Measurements from ENCODE around the gene NAALADL2. TPM values are rescaled to one million over a fixed set of nuclear protein-coding genes. Genes with fewer than 3 reads are reported as not detected.
"Not testable (repeated sequence)": the region's sequence is repeated elsewhere in the genome, so short reads cannot be mapped to it uniquely, and the experiment has no call there.

The NAALADL2 gene
- total RNA-seq, 1 donor from 2014 or later = 34.2 TPM

DNA sequence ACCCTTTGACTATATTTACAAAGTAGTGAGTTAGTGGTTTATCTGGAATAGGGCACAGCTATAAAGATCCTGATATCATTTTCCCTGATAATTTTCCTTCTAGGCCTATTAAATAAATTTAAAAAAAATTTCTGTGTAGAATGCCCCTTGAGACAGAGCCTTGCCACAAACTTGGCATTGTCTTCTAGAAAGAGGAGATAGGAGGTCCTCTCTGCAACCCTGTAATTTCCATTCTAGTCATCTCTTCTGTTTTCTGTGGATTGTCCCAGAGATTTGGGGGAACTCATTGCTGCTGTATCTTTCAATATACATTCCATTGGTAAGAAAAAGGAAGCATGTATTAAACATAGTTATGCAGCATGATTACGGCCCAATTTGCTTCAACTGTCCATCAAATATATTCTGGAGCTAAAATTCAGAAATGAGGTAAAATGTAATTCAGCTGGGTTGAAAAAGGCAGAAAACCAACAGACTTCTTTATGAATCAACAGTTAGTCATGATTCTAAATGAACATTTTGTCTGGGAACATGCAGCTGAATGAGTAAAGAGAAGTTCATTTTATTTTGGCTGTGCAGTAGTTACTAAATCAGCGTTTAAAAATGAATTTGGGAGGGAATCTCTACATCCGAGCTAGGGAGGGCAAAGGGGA lies 401.1 kb downstream of the NAALADL2 start:
- DNase-seq (ENCODE audit: low spot score) = no peak

DNA sequence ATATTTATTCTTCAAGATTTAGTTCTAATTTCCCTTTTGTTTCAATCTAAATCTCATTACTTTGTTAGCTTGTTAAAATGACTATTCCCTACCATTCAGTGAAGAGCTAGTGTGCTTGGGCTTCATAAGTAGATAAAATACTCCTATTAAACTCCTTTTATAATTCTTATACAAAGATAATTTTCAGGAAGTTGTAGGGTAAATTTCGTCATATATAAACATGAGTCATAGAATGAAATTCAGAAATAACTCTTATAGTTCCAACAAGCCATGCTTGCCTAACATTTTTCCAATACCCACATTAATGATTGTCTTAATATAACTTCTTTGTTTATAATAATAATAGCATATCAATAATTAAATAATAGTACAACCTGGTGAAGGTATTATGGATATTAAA lies 407.3 kb downstream of the NAALADL2 start:
- DNase-seq (ENCODE audit: low spot score) = no peak

DNA sequence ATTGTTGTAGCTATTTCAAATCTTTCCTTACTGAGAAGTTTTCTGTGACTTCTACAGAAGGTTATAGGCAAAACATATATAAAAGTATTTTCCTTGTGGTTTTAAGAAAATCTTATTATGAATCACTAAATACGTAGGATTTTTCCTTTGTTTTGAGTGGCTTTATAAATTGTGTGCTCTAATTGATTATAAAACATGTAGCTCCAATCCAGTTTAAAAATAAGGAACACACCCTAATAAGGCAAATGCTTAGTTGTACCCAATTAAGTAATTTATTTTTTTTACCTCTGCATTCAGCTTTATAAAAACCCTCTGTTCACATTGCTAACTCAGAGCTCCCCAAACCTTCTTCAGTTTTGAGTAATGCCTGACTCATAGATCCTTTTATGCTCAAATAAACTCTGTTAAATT lies 408.0 kb downstream of the NAALADL2 start:
- no peak for DNase-seq (ENCODE audit: low spot score)

DNA sequence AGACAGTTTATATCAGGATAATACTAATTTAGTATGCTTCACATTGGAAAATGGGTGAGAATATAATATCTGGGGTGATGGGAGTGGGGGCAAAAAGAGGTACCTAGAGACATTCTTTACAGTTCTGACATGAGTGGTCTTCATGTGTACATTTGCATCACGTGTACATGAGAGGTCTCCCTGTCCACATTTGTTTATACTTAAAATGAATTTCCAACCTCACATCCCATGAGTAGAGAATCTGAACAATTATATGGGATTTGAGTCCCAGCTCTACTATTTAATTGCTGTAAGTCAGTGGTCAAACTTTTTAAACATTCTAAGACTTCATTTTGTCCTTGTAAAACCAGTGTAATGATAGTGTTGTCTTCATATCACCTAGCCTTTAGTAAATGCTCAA lies 408.4 kb downstream of the NAALADL2 start:
- DNase-seq (ENCODE audit: low spot score) = no peak

DNA sequence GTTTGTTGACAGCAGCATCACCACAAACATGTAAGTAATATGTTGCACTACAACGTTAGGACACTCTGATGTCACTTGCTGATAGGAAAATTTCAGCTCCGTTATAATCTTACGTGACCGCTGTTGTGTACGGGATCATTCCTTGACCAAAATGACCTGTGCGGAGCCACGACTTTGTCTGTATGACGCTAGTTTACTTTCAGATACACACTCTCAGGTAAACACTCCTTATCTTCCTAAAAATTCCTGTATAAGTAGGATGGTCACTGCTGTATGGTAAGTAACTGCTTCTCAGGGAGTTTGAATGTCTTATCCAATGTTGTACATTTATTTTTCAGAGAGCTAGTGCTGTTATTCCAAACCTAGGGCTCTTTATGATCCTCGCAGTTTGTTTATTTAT lies 410.3 kb downstream of the NAALADL2 start:
- no peak for DNase-seq (ENCODE audit: low spot score)

DNA sequence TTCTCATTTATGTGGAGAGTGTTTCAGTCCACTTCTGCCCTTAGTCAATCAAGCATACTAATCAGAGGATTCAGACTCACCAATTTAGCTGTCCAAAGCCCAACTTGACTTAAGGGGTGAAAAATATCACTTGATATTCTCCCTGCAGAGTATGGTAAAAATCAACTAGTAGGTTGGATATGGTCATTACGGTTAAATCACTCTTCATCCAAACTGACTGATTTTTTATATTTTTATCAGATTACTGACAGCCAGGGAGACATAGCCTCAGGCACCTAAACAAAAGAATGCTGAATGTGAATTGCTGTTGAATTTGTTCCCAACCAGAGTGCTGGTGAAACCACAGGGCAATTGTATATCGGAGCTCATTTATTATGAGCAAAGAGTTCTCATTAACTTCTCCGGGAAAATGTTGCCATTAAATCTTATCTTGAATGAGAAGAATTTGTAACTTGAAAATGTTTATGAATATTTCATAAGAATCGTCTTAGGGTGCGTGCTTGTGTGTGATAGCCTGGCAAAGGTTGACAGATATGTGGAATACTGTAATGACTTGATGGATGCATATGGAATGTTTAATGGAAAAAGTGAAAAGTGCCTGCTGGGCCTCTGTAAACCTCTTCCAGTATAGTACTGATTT lies 411.2 kb downstream of the NAALADL2 start:
- no peak for DNase-seq (ENCODE audit: low spot score)

DNA sequence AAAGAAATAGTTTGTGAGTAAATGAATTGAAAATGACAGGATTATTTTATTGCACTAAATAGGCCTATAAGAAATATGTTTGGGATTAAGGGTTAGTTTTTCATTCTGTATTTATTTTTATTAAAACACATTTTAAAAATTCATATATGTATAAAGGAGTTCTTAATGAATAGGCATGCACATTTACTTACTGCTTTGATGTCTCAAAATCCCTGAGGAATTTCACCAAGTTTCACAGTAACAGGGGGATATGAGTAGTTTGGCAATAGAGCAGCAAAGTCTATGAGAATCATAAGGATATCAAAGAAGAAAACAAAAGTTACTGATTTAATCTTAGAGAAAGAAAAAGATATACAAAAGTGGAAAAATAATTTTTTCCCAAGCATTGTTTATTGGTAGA lies 411.7 kb downstream of the NAALADL2 start:
- no peak for DNase-seq (ENCODE audit: low spot score)

DNA sequence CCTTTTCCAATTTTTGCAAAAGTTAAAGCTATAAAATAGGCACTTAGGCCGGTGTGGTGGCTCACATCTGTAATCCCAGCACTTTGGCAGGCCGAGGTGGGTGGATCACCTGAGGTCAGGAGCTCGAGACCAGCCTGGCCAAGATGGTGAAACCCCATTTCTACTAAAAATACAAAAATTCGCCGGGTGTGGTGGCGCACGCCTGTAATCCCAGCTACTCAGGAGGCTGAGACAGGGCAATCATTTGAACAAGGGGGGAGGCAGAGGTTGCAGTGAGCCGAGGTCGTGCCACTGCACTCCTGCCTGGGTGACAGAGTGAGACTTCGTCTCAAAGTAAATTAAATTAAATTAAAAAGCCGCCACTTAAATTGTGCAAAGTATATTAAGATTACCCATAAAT lies 412.3 kb downstream of the NAALADL2 start:
- not testable (repeated sequence) for DNase-seq (ENCODE audit: low spot score)

DNA sequence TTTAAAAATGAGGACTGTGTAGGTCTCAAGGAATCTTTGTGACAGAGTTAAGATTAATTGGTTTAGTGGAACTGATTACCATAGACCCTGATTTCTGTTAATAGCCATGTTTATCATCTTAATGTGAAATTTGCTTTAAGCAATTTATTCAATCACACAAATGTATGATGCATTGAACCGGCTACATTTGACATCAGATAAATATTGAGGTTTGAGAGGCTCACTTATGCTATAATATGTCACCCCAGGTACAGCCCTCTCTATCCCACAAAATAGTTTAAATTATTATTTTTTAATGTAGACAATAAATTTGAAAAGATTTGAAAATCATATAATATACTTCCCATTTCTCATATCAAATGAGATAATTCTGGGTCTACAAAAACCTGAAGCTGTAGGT lies 413.3 kb downstream of the NAALADL2 start:
- DNase-seq (ENCODE audit: low spot score) = no peak

DNA sequence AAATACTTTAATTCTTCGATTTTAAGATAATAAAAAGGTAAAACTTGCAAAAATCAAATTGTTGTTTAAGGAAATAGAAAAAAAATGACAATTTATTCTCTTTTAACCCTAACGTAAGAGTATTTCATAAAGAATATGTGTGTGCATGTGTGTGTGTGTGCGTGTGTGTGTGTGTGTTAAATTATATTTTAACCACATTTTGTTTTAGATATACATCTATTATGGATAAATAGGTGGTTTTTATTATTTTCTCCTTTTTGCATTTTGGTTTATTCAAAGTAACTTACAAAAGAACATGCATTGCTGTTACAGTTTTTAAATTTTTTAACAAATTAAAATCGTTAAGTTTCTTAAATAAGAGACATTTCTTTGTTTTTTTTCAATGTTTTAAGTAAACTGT lies 414.4 kb downstream of the NAALADL2 start:
- no peak for DNase-seq (ENCODE audit: low spot score)

DNA sequence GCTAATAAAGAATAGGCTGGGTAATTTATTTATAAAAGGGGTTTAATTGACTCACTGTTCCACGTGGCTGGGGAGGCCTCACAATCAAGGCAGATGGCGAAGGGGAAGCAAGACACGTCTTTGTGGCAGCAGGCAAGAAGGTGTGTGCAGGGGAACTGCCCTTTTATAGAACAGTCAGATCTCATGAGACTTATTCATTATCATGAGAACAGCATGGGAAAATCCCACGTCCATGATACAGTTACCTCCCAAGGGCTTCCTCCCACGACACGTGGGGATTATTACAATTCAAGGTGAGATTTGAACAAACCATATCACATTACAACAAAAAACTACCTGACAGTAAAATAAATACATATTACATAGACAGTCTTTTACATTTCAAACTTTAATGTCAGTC lies 414.9 kb downstream of the NAALADL2 start:
- no peak for DNase-seq (ENCODE audit: low spot score)

DNA sequence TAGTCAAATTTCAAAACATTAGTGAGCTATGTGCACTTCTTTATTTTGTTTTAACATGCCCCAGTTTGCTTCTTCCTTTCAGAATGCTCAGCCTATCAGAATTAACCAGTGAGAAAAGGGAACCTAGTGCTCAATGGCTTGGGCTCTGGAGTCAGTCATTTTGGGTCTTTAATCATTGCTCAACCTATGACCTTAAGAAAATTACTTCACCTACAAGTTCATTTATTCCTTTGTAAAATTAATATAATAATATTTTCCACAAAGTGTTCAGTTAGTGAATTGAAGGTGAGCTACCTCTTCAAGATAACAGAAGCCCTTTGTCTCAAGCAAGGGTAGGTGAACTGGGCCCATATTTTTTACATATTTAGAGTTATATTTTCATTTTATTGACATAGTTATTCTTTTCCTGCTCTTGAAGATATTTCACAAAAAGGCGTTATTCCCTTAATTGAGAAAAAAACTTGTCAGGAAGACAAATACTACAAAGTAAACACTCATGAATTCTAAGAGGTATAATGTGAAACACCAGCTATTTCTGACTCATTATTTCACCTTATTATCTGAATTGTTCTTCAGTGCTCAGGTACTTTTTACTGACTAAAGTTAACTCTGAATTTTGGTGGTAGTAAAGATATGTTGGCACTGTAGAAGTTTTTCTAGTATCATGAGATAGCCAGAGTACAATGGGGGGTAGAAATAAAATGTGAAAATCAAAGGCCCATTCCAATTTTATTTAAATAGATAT lies 415.5 kb downstream of the NAALADL2 start:
- no peak for DNase-seq (ENCODE audit: low spot score)

DNA sequence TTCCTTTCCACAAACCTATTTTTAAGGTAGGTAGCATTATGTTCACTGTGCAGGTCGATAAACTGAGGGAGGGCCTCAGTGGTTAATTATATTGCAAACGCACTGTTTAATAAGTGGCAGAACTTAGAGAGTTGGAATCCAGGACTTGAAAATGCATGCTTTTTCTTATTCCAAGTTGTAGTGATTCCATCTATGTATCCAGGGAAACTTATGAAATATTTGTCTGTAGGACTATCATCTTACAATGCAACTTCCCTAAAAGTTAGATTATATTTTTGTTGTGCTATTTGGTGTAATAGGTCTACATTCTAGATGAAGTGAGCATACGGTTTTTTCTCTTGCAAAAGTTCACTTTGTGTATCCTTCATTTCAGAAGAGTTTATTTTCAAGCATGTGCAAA lies 419.5 kb downstream of the NAALADL2 start:
- no peak for DNase-seq (ENCODE audit: low spot score)

DNA sequence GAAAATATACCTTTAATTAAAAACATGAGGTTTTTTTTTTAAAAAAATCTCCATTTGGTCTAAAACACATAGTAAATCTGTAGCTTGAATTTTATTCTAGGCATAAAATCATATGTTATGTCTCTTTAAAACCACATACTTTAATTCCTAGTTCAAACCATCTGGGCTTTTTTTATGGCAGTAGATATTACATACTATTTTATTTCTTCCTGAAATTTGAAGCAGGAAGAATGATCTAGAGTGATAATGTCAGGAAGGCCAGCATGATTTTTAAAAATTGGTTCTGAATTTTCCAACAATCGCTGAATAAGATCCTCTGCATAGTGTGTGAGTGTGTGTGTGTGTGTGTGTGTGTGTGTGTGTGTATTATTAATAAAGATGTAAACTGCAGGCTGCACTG lies 420.3 kb downstream of the NAALADL2 start:
- no peak for DNase-seq (ENCODE audit: low spot score)

DNA sequence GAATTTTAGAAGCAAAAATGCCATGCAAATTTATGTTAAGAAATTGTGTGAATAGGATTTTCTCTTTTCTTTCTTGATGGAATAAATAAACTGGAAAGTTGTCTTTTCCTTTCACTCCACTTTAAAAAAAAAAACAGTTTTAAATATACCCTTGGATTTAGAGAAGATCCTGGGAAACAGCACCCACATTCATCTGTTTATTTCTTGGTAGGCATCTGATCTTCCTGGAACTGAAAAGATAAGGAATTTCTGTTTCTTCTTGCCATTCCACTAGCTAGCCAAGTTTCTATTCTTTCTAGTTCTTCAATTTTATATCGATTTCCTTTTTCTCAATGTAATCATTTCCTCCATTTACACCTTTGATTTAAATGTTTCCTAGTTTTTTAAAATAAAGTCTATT lies 420.8 kb downstream of the NAALADL2 start:
- DNase-seq (ENCODE audit: low spot score) = no peak

DNA sequence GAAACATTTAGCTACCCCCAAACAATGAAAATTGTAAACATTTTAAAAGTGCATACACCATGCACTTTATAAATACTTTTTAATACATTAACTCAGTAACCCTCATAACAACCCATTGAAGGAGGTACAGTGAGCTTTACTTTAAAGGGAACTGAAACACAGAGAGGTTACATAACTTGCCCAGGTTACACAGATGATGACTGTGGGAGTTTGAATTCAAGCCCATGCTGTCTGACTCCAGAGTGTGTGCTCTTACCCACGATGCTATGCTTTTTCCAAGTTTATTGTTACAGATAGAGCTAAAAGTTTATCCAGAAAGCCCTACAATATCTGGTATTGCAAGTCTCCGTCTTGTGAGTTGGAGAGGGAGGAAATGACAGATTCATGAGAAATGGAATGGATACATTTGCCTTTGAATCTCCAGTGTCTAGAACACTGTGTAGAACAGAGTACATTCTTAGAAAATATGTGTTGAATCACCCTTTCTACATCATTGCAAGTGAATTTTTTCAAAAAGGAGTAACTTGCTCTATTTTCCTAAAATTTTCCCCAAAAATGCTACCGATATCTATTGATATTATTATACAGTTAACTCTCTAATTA lies 428.3 kb downstream of the NAALADL2 start:
- no peak for DNase-seq (ENCODE audit: low spot score)

DNA sequence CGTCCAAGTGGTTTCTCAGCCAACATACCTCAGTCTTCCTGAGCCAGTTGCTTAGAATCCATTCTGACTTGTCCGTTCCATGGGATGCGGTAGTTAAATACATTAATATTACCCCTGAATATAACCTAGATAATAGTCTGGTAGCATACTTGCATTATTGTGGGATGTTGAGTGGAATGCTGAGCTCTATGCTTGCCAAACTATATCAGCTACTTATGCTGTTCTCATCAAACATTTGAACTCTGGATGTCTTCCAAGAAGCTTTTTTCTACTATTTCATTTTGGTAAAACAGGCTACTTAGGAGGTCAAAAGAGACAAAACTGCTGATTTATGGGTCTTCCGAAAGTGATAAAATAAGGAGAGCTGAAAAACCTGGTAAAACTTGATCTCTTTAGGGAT lies 429.5 kb downstream of the NAALADL2 start:
- DNase-seq (ENCODE audit: low spot score) = no peak

DNA sequence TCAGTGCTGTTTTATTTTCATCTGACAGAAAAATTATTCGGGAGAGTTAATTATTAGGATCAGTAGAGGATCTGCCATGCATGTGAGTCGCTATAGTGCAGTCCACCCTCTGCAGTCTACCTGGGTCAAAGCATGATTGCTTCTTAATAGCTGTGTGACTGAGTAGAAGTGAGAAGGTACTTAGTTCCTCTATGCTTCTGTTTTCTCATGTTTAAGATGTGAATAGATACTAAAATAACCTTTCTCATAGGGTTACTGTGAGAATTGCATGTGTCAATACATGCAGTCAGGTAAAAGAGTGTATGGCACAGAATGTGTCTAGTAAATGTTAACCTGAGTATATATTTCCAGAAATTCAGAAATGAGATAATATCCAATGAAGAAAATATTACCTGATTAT lies 435.7 kb downstream of the NAALADL2 start:
- no peak for DNase-seq (ENCODE audit: low spot score)

DNA sequence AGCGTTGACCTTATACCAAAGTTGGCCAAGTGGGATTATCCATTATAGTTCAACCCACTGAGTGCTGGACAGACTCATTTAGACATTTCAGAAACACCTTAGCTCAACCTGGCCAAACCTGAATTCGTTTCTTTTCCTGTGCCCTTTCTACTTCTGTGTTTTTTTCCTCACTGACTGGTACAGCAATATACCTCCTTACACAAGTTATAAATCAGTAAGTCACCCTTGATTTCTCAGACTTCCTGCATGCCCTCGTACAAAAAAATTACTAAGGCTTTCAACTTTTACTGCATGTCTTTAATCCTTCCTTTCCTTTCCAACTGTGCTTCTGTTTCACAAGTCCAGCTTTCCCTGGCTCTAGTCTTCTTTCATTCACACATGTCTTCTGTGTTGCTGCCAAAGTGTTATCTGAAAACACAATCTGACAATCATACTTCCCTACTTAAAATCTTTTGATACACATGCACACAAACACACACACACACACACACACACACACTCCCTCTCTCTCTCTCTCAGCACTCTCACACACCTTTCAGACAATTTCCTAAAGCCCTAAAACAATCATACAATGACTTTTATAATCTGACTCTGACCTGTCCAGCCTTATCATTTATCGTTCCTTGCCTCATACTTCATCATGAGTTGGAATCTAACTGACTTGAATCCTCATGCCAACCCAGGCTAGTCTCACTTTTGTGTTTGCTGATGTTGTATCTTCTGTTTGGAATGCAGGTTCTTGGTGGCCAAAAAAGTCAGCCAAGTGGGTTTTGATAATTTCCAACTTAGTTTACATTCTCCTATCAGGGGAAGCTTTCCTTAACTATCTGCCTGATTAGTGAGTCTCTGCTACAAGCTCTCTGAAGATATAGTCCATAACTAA lies 436.4 kb downstream of the NAALADL2 start:
- DNase-seq (ENCODE audit: low spot score) = no peak

DNA sequence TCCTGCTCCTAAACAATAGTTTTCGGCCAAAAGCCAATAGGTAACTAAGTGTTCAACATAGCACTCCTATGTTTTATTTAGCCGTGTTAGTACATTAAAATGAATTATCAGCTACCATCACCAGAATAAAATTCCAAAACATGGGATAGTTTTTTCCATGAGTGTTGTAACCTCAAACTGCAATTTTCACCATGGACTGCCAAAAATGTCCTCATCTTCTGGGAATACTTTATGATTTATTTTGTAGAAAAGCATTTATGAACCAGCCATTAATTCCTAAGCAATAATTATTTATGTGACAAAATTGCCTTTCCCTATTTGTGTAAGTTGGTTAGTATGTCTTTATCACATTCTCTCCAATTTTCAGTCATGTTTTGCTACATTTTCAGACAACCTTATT lies 438.1 kb downstream of the NAALADL2 start:
- DNase-seq (ENCODE audit: low spot score) = no peak

DNA sequence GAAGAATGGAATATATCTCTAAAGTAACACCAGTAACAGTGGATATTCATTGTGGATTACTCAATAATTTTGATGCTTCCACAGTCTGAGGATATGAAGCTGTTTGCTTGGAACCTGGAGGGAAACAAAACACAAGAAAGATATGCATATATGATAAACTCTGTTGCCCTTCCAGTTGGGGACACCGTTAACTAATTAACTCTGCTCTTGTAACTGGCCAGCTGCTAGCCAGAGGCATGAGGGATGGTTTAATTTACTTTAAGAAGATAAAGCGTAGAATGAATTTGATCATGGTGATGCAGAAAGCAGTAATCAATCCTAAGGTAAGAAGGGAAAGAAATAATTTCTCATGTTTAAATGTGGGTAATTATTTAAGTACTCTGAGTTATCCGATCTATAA lies 442.6 kb downstream of the NAALADL2 start:
- no peak for DNase-seq (ENCODE audit: low spot score)

DNA sequence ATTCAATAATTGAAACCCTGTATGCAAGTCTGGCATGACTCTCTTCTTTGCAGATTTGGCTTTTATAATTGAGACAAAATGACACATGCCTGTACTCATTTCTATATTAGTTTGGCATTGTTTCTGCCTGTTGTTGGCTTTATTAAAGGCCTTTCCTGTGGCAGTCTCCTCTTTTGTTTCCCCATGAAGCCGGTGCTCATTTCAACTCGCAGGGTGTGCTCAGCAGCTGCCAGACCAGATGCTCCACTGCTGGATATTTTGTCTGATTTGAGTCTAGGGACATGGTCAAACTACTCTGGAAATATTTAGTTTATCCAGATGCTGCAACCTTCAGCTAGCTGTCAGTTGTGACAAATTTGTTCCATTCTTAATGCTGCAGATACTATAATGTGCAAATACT lies 445.3 kb downstream of the NAALADL2 start:
- DNase-seq (ENCODE audit: low spot score) = no peak
